Activated CD8-positive, alpha-beta T cell treated with anti-CD3 and anti-CD28 coated beads, Interleukin-2, amount 10 ng/mL, durations not matched to agents 7 days and 5 days (primary cell): ENCODE measurements around the gene PCGF3. TPM values are rescaled to one million over a fixed set of nuclear protein-coding genes. Genes with fewer than 3 reads are reported as not detected.

Source experiments
- ATAC-seq: fragments of 150-1000 bp; cut with Tn5 transposase; one replicate; pipeline ENCODE4 v1.10.0; 2021; ENCODE audit warnings: moderate library complexity
- CTCF ChIA-PET: fragments of 350-600 bp; sonication (Branson Sonifier 250); formaldehyde crosslinking; loops from one replicate; lab custom pipeline; 2021; ENCODE audit warnings: antibody characterized with exemption; lab: Charles Lee
- POLR2A ChIA-PET: fragments of 350-600 bp; sonication (Branson Sonifier 250); formaldehyde crosslinking; loops from one replicate; lab custom pipeline; 2021; ENCODE audit warnings: antibody characterized with exemption; lab: Charles Lee
- DNase-seq: peaks from one replicate; pipeline ENCODE4 v3.0.0-alpha.2; 2020
- H3K27ac Mint-ChIP-seq: one replicate; pipeline ENCODE4 v1.8.0; 2021; ENCODE audit warnings: mild to moderate bottlenecking, mixed read lengths
- H3K27me3 Mint-ChIP-seq: one replicate; pipeline ENCODE4 v1.8.0; 2021; ENCODE audit warnings: low read depth, mixed read lengths
- H3K36me3 Mint-ChIP-seq: one replicate; pipeline ENCODE4 v1.8.0; 2021; ENCODE audit warnings: low read depth, mixed read lengths
- H3K4me1 Mint-ChIP-seq: one replicate; pipeline ENCODE4 v1.8.0; 2021; ENCODE audit warnings: low read depth, mixed read lengths
- H3K4me3 Mint-ChIP-seq: one replicate; pipeline ENCODE4 v1.8.0; 2021; ENCODE audit warnings: mild to moderate bottlenecking, mixed read lengths
- H3K9me3 Mint-ChIP-seq: one replicate; pipeline ENCODE4 v1.8.0; 2022; ENCODE audit warnings: mixed read lengths; ENCODE audit not compliant: insufficient read depth
- total RNA-seq, 2 experiments: library from RNA; stranded (reverse); gene quantifications; one replicate each; pipeline ENCODE4 v1.2.3, GENCODE V29; 2021

Gene PCGF3
- total RNA-seq, 2 experiments from 2014 or later, result 33.5 to 36.2 TPM

DNA sequence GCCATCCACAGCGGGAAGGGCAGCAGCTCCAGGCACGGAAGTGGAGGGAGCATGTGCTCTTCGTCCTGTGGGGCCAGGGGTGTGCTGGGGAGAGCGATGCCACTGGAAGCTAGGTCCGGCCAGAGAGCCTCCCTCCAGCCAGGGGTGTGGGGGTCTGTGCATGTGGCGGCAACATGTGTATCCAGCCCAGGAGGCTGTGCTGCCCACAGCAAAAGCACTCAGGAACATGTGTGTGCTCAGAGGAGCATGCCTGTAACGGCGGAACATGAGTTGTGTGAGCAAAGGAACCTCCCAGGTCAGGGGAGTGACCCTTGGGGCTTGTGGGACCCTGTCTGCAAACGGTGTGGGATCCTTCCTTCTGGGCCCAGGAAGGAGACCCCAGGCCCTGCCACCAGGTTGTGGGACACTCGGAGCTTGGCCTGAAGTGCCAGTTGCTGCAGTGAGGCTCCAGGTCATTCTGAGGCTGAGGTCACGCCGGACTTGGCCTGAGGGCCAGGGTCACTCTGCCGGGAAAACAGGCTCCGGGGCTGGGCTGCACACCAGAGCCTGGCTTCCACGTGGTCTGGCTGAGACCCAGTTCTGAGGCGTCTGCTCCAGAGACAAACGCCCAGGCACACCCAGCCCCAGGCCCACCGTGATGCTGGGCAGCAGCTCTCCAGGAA lies 83.1 kb downstream of the PCGF3 start:
- no peak for ATAC-seq
- H3K4me1 Mint-ChIP-seq, result peaks cover 30% of the 10 kb centered on the region

DNA sequence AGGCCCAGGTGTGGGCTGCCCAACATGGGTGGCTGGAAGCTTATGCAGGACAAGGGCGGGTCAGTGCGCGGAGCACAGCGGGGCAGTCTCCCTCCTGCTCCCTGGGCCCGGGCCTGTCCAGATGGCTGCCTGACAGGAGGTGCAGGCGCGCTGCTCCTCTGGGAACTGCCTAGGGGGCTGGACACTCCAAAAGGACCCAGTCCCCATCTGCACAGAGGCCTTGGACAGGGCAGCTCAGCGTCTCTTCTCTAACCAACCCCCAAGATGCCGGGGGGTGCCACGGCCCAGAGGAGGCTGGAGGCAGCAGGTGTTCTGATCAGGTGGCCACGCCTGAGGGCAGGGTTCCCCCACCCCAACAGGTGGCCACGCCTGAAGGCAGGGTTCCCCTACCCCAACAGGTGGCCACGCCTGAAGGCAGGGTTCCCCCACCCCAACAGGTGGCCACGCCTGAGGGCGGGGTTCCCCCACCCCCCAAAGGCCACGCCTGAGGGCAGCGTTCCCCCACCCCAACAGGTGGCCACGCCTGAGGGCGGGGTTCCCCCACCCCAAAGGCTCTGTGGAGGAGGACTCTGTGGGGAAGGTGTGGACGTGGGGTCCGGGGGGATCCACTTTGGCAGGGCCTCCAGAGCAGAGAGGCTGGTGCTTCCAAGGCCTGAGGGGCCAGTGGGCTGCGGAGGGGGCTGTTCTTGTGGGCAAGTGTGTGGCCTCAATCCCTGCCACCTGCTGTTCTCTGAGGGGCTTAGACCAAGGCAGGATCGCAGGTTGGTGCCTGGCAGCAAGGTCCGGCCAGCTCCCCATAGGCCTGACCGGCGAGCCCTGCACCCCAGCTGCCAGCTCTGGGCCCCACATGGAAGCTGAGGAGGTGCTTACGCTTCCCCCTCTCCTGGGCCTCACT lies 84.2 kb downstream of the PCGF3 start:
- Mint-ChIP-seq H3K36me3 (peaks cover under 1% of the 10 kb centered on the region), H3K27ac (no peak overlapping the region), H3K27me3 (peaks cover 38% of the 10 kb centered on the region), H3K4me3 (no peak overlapping the region), H3K4me1 (peaks cover 37% of the 10 kb centered on the region), H3K9me3 (no peaks in the 10 kb centered on the region)
- ChIA-PET POLR2A (no interaction called here), CTCF (no interaction called here)
- ATAC-seq (no peak), DNase-seq (no peak)

More for the DNA sequence above, 83.1 kb downstream of the PCGF3 start:
- no peaks in the 10 kb centered on the region for H3K9me3 Mint-ChIP-seq
- H3K36me3 Mint-ChIP-seq, result peaks cover 3% of the 10 kb centered on the region
- CTCF ChIA-PET, result no interaction called here
- no peak for DNase-seq
- no peak overlapping the region for H3K27ac Mint-ChIP-seq
- H3K27me3 Mint-ChIP-seq, result peaks cover 32% of the 10 kb centered on the region
- POLR2A ChIA-PET, result no interaction called here
- no peak overlapping the region for H3K4me3 Mint-ChIP-seq

GRCh38 chr4:790466-790820 lies 84.8 kb downstream of the PCGF3 start:
- Mint-ChIP-seq H3K9me3 (no peaks in the 10 kb centered on the region), H3K27ac (no peak overlapping the region), H3K4me3 (no peak overlapping the region), H3K36me3 (no peaks in the 10 kb centered on the region), H3K27me3 (peaks cover 34% of the 10 kb centered on the region), H3K4me1 (peaks cover 34% of the 10 kb centered on the region)
- ChIA-PET CTCF (no interaction called here), POLR2A (no interaction called here)
- DNase-seq, result no peak
- no peak for ATAC-seq

DNA sequence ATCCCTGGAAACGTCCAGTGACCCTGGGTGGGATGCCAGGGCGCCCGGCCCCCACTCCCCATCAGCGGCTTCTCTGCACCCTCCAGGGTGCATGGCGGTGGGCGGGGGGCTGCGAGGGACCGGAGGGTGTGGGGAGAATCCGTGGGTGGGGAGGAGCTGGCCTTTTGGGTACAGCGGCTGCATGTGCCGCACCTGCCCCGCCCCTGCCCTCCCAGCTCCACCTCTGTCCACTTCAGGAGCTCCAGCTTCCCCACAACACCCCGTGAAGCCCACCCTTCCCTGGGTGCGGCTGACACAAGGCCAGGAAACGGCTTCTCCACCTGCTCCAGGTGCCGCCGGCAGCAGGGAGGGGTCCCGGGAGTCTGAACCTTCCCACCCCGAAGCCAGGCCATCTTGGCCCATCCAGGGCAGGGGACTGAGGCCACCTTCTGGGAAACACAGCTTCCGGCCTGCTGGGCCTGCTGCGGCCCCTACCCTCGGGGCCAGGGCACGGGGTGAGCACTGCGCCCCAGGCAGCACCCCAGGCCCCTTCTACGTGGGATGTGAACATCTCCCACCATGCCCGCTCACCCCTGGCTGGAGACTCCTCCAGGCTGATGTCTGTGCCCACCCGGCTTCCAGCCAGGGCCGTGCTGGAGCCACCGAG lies 85.7 kb downstream of the PCGF3 start:
- CTCF ChIA-PET, result no interaction called here

DNA sequence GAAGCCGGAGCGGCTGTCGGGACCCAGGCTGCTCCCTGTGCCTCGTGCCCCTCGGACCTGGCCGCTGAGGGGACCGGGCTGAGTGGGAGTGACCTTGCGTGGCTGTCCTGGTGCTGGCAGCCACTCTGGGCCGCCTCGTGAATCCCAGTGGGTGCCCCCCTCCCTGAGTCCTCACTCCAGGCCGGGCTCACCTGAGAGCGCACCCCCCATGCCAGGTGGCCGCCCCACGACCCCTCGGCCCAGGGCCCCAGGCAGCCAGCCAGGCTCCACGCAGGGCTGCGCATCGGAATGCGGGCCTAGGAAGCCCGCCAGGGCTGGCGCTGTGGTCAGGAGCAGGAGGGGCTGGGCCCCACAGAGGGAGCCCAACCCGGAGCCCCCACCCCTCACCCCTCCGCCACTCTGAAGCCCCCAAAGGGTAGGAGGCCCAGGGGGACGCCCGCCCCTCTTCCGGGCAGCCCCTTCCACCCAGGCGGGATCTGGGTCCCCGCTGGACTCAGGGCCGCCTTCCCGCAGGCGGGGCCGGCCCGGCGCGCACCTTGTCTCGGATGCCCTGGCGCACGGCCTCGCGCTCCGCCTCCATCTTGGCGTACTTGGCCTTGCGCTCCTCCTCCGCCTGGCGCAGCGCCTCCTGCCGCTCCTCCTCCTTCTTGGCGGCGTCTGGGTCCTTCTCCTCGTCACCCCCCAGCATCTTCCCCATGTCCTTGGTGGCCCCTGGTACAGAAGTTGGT lies 86.4 kb downstream of the PCGF3 start:
- DNase-seq (peak; percentile 59), ATAC-seq (peak; percentile 60)
- no peaks in the 10 kb centered on the region for H3K9me3 Mint-ChIP-seq
- peaks cover 33% of the 10 kb centered on the region for H3K4me1 Mint-ChIP-seq
- H3K27me3 Mint-ChIP-seq, result peaks cover 41% of the 10 kb centered on the region
- POLR2A ChIA-PET, result interaction anchor here (1.0 kb wide), 1 partner anchor 9 kb away, joined by 3 read pairs; no protein-coding TSS in a partner anchor
- H3K36me3 Mint-ChIP-seq, result no peaks in the 10 kb centered on the region
- H3K27ac Mint-ChIP-seq, result no peak overlapping the region
- CTCF ChIA-PET, result no interaction called here
- peak overlapping the region; percentile 47 for H3K4me3 Mint-ChIP-seq

More for the DNA sequence above, 85.7 kb downstream of the PCGF3 start:
- H3K9me3 Mint-ChIP-seq, result no peaks in the 10 kb centered on the region
- no peaks in the 10 kb centered on the region for H3K36me3 Mint-ChIP-seq
- ATAC-seq (no peak), DNase-seq (no peak)
- H3K27me3 Mint-ChIP-seq, result peaks cover 34% of the 10 kb centered on the region
- POLR2A ChIA-PET, result interaction anchor here (1.0 kb wide), 1 partner anchor 8 kb away, joined by 3 read pairs; no protein-coding TSS in a partner anchor
- H3K27ac Mint-ChIP-seq, result no peak overlapping the region
- no peak overlapping the region for H3K4me3 Mint-ChIP-seq
- peaks cover 34% of the 10 kb centered on the region for H3K4me1 Mint-ChIP-seq

DNA sequence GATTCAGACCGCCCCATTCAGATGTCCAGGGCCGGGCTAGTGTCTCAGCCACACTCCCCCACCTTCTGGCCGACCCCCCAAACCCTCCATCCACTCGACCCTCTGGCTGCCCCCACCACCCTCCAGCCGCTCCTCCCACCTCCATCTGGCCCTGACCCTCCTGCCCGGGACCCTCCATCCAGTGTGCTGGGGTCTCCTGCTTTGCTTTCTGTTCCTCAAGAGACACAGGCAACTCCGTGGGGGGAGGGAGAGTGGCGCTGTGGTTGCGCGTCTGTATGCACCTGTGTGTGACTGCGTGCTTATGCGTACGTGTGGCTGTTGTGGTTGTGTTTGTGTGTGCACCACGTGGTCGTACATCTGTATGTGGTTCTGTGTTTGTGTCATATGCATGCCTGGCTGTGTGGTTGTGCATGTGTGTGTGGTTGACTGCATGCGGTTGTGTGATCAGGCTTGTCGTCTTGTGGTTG lies 87.0 kb downstream of the PCGF3 start:
- H3K36me3 Mint-ChIP-seq, result no peaks in the 10 kb centered on the region
- CTCF ChIA-PET, result no interaction called here
- ATAC-seq (peak; percentile 10), DNase-seq (peak; percentile 65)
- H3K4me3 Mint-ChIP-seq, result peak overlapping the region; percentile 47
- H3K27ac Mint-ChIP-seq, result peak overlapping the region; percentile 57
- POLR2A ChIA-PET, result interaction anchor here (2.8 kb wide), 1 partner anchor 11 kb away, joined by 19 read pairs; no protein-coding TSS in a partner anchor
- peaks cover 28% of the 10 kb centered on the region for H3K4me1 Mint-ChIP-seq
- H3K9me3 Mint-ChIP-seq, result no peaks in the 10 kb centered on the region
- H3K27me3 Mint-ChIP-seq, result peaks cover 40% of the 10 kb centered on the region

GRCh38 chr4:793093-793861 lies 87.6 kb downstream of the PCGF3 start:
- ATAC-seq (peak; percentile 4), DNase-seq (no peak)
- peaks cover 27% of the 10 kb centered on the region for H3K4me1 Mint-ChIP-seq
- H3K36me3 Mint-ChIP-seq, result no peaks in the 10 kb centered on the region
- H3K27me3 Mint-ChIP-seq, result peaks cover 40% of the 10 kb centered on the region
- peak overlapping the region; percentile 47 for H3K4me3 Mint-ChIP-seq
- H3K27ac Mint-ChIP-seq, result peak overlapping the region; percentile 57
- H3K9me3 Mint-ChIP-seq, result no peaks in the 10 kb centered on the region
- ChIA-PET CTCF (interaction anchor here (1.0 to 1.5 kb wide), 2 partner anchors 51 to 194 kb away, joined by 3 read pairs; partner anchors contain the start of gene IDUA), POLR2A (interaction anchor here (1.3 to 2.8 kb wide), 2 partner anchors 9 to 11 kb away, joined by 3 to 19 read pairs; no protein-coding TSS in a partner anchor)

DNA sequence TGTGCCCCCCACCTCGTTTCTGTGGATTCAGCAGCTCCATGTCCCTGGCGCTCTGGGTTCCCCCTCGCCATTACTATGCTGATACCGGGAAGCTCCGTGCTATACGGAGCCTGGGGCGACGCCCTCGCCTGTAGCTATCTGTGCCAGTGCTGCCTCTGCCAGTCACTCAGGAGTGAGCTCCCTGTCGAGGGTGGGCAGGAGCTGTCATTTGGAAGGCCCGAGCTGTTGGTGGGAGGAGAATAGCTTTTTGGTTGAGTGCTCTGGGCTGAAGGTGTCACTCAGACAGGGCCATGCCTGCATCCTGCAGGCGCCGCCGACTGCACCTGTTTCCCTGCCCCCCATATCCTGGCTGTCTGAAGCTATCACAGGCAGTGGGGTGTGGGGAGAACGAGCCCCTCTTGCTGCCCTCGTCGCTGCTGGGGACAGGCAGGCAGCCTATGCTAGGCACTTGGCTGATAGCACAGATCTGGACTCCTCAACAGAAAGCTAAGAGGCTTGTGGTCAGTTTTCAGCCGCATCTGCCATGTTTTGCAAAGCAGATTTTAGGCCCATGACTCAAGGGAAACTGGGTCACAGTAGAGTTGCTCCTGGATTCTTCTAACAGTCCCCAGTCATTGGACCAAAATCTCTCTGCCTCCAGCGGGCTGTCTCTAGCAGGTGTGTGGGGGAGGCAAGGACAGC lies 88.4 kb downstream of the PCGF3 start:
- CTCF ChIA-PET, result interaction anchor here (1.0 to 1.5 kb wide), 2 partner anchors 51 to 193 kb away, joined by 3 read pairs; partner anchors contain the start of gene IDUA
- DNase-seq (no peak), ATAC-seq (no peak)
- no peak overlapping the region for H3K27ac Mint-ChIP-seq
- H3K4me1 Mint-ChIP-seq, result peaks cover 34% of the 10 kb centered on the region
- POLR2A ChIA-PET, result interaction anchor here (1.3 to 2.8 kb wide), 2 partner anchors 9 to 12 kb away, joined by 3 to 19 read pairs; no protein-coding TSS in a partner anchor
- peaks cover 40% of the 10 kb centered on the region for H3K27me3 Mint-ChIP-seq
- H3K4me3 Mint-ChIP-seq, result no peak overlapping the region
- H3K9me3 Mint-ChIP-seq, result no peaks in the 10 kb centered on the region
- no peaks in the 10 kb centered on the region for H3K36me3 Mint-ChIP-seq

DNA sequence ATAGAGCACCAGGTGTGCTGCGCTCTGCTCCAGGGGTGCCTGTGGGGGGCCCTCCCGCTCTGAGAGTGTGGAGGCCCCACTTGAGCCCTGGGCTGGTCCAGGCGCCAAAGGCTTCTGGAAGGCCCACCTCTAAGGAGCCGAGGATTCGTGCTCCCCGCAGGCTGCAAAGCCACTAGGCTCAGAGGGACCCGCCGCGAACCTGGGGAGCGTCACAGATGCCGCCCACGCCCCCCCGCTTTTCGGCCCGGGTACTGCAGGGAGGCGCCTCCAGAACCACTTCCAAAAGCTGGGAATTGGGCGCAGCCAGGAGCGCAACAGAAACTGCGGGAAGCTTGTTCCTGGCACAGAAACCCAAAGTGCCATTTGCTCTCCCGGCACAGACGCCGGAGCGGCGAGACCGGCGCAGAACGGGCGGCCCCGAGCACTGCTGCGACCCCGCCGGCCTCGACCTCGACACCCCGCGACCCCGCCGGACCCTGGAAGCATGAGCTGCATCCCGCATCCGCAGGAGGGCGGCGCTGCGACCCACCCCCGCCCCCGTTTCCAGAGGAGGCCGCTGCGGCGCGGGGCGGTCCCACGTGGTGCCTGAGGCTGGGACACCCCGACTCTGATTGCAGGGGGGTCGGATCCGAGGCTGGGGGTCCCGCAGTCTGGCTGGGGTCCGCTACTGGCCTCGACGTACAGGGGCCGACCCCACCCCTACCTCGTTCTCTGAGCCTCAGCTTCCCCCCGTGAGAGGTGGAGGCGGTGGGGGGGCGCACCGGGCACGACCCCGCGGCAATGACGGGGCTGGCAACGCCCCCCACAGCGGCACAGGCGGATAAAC lies 89.5 kb downstream of the PCGF3 start:
- Mint-ChIP-seq H3K4me3 (no peak overlapping the region), H3K4me1 (peaks cover 44% of the 10 kb centered on the region), H3K27me3 (peaks cover 40% of the 10 kb centered on the region), H3K9me3 (no peaks in the 10 kb centered on the region), H3K36me3 (no peaks in the 10 kb centered on the region), H3K27ac (no peak overlapping the region)
- ChIA-PET CTCF (no interaction called here), POLR2A (interaction anchor here (2.8 kb wide), 1 partner anchor 13 kb away, joined by 19 read pairs; no protein-coding TSS in a partner anchor)
- DNase-seq (no peak), ATAC-seq (no peak)
